NCI-H1930 (cell line): ENCODE data around the gene ARIH2.
"Not testable (repeated sequence)": the region's sequence is repeated elsewhere in the genome, so short reads cannot be mapped to it uniquely, and the experiment has no call there.

ENCODE experiments used
- DNase-seq, 2 experiments: peaks; one replicate each; lab custom pipeline; 2025; lab: John Stamatoyannopoulos, UW

ARIH2 gene

DNA sequence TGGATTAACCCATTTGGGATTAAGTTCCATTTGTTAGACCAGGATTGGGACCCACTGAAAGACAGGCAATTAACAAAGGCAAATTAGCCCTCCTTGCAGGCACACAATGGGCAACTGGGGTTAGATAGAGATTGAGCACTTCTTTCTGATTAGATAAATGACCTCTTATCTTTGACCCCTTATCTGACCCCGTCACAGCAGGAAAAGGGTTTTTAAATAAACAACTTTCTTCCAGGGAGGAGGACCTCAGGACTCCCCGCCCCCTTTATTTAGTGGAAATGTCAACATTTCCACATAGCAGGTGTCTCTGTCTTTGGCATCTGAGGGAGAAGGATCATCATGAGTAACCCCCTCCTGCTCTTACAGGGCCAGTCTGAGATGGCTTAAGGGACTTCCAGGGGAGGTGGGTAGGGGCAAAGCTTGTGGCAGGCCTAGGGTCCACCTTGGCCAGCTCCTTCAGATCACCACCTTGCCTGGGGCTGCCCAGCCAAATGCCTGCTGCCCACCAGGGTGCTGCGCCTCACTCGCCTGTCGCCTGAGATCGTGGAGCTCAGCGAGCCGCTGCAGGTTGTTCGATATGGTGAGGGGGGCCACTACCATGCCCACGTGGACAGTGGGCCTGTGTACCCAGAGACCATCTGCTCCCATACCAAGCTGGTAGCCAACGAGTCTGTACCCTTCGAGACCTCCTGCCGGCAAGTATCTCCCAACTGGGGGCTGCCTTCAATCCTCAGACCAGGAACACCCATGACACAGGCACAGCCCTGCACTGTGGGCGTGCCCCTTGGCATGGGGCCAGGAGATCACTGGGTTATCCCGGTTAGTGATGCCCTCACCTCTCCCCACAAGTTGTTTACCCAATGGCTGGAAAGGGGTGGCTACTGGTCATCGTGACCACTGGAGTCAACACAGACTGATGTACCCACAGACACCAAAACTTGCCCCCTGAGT is 86.0 kb downstream of the ARIH2 start:
- no peak for DNase-seq

DNA sequence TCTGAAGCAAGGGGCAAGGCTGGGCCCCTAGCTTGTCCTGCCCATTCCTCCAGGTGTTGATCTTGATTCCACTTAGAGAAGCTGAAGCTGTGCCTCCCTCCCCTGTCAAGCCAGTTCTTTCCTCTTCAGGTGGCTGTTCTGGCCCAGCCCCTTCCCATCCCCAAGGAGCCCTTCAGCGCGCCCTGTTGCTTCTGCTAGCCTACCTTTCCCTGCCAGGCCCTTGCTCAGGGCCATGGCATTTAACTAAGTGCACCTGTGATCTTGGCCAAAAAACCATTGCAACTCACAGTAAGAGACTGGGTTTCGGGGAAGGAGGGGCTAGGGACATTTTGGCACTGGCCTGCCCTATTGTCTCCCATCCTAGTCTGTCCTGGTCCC is 86.7 kb downstream of the ARIH2 start:
- DNase-seq = no peak

DNA sequence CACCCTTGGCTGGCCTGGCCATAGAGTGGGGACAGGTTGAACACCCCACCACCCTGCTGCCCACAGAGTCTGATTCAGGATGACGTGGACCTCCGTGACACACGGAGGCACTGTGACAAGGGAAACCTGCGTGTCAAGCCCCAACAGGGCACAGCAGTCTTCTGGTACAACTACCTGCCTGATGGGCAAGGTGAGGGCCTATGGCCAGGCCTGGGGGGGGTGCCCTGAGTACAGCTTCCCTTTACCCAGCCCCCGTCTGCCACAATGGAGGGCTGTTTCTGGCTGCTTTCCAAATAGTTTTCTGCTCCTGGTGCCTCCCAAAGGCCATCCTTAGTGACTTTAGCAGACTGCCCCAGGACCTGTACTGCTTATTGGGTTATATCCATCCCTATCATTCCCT is 87.4 kb downstream of the ARIH2 start:
- no peak for DNase-seq

DNA sequence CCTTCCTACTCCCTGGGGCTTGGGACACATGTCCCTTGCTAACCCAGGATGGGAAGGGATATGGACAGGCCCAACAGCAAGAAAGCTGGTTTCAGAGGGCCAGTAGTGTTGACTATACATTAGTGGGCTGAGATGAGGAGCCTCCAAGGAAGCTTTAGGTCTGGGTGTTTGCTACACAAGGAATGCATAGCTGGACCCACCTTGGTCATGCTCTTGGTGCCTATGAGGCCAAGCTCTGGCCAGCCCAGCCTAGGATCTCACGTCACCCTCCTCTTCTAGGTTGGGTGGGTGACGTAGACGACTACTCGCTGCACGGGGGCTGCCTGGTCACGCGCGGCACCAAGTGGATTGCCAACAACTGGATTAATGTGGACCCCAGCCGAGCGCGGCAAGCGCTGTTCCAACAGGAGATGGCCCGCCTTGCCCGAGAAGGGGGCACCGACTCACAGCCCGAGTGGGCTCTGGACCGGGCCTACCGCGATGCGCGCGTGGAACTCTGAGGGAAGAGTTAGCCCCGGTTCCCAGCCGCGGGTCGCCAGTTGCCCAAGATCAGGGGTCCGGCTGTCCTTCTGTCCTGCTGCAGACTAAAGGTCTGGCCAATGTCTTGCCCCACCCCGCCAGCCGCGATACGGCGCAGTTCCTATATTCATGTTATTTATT is 87.9 kb downstream of the ARIH2 start:
- DNase-seq = no peak

DNA sequence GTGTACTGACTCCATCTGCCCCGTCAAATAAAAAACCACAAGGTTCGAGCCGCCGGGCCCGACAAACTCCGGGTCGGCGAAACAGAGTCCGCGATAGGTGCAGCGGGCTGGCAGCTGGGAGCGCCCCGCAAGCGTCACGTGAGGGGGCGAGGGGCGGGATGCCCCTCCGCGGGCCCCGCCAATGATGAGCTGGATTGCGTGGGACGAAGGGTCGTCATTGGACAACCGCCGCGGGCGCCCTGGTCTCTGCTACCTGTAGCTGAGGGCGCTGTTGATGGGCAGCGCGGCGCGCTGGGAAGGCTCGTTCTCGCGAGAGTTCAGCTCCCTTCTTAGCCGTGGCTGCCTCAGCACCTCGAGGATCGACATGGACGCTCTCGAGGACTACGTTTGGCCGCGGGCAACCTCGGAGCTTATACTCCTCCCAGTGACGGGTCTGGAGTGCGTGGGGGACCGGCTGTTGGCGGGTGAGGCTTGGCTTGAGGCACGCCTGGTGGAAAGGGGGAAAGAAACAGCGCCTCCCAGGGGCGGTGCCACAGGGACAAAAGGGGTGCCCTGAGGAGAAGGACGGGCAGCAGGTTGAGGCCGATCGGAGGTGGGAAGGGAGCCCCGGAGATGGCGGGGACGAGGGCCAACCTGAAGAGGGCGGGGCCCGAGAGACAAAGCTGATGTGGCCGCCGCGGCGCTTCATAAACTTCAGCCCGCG is 88.6 kb downstream of the ARIH2 start, which contains the start of gene WDR6:
WDR6 (plus strand) TSS at position 324 of the 703 bp plus-strand sequence; CDS start at position 365, 41 bp downstream.
- peak; percentile 83 to 91 for DNase-seq

DNA sequence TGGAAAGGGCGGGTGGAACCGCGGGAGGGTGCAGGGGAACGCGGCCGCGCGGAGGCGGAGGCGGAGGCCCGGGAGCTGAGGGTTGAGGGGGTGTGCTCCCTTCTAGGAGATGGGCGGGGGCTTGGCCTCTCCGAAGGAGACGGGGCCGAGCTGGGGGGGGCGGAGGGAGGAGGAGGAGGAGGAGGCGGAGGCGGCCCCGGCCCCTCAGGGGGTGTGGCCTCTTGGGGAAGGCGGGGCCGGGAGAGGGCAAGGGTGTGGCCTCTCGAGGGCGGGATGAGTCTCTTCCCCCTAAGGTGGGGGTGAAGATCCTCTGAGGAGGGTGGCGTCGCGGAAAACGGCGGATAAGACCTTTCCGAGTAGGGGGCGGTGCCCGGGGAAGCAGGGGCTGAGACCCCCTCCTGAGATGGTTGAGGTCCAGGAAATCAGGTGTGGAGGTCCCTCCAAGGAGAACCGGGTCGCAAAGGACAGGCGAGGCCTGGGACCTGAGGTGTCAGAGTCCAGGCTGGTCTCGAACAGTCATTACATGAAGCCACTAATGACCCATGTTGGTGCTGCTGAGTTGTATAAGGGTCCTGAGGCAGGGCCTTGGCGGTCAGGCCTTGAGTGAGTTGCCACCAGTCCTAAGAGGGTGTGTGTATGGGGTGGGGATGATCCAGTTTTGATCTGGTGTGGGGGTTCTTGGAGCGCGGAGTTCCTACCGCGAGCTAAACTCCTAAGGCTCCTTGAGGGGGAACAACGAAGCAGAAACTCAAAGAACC is 89.3 kb downstream of the ARIH2 start:
- DNase-seq = peak; percentile 54 to 59

DNA sequence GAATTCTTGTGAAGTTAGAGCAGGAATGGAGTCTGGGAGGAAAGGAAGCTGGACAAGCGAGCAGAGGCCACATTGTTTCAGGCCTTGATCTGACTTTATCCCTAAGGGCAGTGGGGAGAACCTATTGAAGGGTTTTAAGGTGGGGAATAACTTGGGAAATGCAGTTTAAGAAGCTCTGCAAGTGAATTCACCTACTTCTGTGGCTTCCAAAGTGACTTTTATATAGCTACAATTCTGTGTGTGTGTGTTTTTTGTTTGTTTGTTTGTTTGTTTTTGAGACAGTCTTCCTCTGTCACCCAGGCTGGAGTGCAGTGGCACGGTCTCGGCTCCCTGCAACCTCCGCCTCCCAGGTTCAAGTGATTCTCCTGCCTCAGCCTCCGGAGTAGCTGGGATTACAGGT is 90.0 kb downstream of the ARIH2 start:
- not testable (repeated sequence) for DNase-seq

DNA sequence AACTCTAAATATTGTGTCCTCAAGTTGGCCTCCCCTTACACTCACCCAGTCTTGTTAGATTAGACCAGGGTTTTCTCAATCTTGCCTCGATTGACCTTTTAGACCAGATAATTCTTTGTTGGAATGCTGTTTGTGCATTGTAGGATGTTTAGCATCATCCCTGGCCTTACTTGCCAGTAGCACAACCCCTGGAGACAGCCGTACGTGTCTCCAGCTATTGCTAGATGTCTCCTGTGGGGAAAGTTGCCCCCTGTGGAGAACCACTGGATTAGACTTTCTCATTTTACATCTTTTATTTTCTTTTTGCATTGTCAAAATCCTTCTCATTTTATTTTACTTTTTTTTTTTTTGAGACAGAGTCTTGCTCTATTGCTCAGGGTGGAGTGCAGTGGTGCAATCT is 90.8 kb downstream of the ARIH2 start:
- no peak for DNase-seq

DNA sequence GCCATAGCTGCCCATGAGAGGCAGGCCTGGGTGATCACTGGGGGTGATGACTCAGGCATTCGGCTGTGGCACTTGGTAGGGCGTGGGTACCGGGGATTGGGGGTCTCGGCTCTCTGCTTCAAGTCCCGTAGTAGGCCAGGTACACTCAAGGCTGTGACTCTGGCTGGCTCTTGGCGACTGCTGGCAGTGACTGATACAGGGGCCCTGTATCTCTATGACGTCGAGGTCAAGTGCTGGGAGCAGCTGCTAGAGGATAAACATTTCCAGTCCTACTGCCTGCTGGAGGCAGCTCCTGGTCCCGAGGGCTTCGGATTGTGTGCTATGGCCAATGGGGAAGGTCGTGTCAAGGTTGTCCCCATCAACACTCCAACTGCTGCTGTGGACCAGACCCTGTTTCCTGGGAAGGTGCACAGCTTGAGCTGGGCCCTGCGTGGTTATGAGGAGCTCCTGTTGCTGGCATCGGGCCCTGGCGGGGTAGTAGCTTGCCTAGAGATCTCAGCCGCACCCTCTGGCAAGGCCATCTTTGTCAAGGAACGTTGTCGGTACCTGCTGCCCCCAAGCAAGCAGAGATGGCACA is 93.9 kb downstream of the ARIH2 start:
- no peak for DNase-seq

DNA sequence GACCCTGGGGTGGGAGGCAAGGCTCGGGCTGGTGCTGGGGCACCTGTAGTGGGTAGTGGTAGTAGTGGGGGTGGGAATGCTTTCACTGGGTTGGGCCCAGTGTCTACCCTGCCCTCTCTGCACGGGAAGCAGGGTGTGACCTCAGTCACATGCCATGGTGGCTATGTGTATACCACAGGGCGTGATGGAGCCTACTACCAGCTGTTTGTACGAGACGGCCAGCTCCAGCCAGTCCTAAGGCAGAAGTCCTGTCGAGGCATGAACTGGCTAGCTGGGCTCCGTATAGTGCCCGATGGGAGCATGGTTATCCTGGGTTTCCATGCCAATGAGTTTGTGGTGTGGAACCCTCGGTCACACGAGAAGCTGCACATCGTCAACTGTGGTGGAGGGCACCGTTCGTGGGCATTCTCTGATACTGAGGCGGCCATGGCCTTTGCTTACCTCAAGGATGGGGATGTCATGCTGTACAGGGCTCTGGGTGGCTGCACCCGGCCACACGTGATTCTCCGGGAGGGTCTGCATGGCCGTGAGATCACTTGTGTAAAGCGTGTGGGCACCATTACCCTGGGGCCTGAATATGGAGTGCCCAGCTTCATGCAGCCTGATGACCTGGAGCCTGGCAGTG is 94.6 kb downstream of the ARIH2 start:
- DNase-seq = no peak

DNA sequence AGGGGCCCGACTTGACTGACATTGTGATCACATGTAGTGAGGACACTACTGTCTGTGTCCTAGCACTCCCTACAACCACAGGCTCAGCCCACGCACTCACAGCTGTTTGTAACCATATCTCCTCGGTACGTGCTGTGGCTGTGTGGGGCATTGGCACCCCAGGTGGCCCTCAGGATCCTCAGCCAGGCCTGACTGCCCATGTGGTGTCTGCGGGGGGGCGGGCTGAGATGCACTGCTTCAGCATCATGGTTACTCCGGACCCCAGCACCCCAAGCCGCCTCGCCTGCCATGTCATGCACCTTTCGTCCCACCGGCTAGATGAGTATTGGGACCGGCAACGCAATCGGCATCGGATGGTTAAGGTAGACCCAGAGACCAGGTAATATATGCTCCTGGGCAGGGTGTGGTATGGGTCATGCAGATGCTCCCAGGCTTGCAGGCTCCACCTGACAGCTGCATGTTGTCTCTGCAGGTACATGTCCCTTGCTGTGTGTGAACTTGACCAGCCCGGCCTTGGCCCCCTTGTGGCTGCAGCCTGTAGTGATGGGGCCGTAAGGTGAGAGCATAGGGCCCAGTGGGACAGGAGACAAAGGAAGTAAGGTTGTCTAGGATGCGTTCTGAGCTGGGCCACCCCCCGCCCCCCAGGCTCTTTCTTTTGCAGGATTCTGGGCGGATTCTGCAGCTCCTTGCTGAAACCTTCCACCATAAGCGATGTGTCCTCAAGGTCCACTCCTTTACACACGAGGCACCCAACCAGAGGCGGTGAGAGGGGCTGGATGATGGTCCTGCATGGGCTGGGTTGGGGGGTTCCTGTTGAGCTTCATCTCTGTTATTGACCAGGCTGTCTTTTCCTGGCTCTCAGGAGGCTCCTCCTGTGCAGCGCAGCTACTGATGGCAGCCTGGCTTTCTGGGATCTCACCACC is 95.4 kb downstream of the ARIH2 start:
- peak in 1 of 2 experiments; percentile 7 for DNase-seq

DNA sequence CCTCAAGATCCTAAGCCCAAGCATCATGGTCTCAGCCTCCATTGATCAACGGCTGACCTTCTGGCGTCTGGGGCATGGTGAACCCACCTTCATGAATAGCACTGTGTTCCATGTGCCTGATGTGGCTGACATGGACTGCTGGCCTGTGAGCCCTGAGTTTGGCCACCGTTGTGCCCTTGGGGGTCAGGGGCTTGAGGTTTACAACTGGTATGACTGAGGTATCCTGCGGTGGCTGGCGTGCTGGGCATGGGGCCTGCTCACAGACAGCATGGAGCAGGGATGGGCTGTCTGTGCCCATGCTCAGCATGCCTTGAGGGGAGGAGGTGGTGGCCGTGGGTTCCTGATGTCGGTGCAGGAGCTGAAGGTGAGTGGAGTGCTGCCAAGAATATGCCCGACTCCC is 96.4 kb downstream of the ARIH2 start:
- DNase-seq = no peak

DNA sequence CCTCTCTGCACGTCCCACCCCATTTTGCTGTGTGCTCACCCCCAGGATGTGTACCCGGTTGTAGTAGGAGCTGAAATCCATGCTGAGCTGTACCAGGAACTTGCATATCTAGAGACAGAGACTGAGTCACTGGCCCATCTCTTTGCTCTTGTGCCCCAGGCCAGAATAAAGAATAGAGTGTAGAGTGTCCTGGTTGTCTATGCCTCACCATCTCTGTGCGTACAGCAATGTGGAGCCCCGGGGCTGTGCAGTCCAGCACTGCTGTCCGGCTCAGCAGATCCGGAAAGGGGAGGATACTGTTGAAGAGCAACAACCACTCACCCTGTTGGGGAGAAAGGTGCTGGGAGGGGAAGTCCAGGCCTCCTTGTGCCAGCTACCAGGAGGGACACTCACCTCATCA is 97.1 kb downstream of the ARIH2 start:
- DNase-seq = no peak

DNA sequence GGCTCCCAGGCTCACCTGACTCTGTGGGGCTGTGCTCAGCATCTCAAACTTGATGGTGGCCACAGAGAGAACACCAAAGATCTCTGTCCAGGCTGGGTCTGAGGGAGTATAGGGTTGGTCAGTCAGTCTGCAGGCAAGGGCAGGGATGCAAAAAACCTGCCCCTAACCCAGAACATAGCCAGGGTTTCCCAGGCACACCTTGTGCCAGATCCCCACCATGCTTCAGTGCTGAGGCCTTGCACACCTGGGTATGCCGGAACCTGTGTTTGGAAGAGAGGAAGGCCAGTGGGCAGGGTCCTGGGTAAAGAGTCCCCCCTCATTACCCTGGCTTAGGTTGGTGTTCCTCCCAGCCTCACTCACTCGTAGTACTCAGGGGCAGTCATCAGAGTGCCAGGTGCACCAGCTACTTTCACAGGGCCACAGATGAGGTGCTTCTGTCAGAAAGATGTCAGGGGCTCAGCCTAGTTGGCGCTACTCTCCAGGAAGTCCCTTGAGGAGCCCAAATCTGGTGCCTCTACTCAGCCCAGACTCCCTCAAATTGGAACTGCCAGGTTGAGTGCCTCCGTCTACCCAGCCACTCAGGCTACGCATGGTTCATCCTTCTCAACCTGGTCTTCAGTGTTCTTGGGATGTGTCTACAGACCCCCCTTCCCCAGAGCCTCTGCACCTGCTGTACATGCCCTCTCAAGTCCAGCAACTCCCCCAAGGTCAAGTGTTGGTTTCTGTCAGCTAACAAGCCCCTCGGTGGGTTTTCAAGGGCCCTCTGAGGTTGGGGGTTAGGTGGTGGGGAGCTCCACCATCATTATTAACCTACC is 98.0 kb downstream of the ARIH2 start:
- no peak for DNase-seq

DNA sequence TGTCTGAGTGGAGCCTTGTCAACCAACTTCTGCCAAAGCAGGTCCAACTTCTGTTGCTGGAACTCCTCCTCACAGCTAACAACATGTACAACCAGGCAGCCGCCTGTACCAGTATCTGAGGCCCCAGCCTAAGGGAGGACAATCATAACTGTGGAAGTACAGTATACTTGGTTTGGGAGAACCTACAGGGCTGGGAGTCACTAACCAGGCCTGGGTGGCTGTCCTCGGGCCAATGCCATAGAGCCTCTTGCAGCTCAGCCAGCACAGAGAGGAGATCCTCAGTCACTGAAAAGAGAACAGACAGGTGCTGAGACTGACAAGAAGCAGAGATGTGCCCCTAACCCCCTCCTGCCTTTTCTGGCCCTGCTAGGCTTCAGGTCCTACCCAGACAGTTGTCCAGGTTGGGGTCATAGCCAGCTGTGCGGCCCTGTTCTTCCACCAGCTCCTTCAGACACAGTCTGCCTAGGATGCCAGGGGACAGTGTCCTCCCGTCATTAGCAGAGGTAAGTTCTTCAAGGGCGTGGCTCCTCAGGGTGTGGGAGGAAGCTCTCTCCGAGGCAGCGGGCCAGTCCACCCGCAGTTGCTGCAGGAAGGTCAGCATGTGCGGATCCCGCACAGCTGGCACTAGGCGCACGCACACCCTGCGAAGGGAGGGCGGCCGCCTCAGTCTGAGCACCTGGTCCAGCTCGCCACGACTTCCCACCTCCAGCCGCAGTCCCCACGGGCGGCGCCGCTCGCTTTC is 98.8 kb downstream of the ARIH2 start:
- no peak for DNase-seq

DNA sequence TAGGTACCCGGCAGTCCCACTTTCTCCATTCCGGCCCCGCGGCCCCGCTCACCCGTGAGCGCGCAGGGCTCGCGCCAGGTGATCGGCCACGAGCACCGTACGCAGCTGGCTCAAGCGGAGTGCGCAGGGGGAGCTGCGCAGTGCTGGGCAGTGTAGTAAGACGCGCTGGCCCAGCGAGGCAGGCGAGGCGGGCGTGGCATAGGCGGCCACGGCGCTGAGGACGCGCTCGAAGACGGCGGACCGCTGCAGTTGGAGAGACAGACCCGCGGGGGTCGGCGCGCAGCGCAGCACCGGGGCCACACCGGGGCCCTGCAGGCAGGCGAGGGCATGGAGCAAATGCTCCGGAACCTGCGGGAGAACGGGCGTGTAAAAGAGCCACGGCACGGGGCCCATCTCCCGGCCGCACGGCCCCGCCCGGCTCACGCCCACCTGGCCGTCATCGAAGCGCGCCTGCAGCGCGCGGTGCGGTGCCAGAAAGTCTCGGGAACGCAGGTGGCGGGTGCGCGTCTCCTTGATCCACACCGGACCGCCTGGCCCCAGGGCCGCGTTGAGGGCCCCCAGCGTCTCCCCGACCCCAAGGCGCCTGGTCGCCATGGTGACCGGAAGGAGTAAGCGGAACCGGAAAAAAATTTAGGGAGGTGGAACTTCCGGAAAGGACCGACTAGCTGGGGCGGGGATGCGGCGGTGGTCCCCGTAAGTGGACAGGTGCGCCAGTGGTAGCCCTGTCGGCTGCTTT is 99.5 kb downstream of the ARIH2 start, which contains the start of gene DALRD3:
DALRD3 (minus strand) TSS at position 610 of the 736 bp plus-strand sequence; CDS start at position 594, 16 bp downstream.
- peak; percentile 69 to 71 for DNase-seq

DNA sequence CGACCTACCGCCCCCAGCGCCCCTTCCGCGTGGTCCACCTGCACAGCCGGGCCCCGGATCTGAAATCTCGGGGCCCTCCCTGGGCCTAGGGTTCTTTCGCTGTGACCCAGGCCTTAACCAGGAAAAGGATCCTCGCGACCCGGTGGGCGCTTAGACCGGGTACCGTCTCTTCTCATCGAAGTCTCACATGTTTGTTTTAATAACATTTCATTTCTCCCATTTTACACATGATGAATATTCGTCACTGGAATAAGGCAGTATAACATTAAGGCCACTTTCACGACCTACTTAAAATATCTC is 100.0 kb downstream of the ARIH2 start:
- DNase-seq = no peak

DNA sequence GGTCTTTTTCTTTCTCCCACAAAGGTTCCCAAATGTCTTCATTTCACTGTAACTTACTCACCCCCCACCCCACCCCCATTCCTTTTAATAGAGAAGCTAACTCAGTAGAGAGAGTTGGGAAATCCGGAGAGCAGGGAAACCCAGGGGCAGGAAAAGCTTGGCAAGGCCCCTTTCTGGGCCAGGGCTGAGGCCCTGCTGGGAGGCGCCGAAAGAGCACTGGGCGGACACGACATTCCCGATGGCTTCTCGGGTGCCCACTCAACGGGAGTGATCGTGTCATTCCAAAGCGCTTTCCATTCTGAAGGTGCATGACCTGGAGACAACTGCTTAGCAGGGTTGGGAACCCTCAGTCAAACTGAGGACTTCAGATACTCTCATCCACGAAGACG is 101.3 kb downstream of the ARIH2 start:
- DNase-seq = no peak
